Fibroblast of skin of right biceps (primary cell): ENCODE results near the gene TMEM164.
"Not testable (repeated sequence)": the region's sequence is repeated elsewhere in the genome, so short reads cannot be mapped to it uniquely, and the experiment has no call there.

Source experiments
- DNase-seq: peaks from one replicate; pipeline ENCODE4 v3.0.0-alpha.2; 2013

The TMEM164 gene

GRCh38 chrX:110002300-110003166, at the start of gene TMEM164:
Gene TMEM164 (plus strand): TSS chrX:110003114. CDS start chrX:110003775, 661 bp downstream.
- DNase-seq = peak; percentile 80

DNA sequence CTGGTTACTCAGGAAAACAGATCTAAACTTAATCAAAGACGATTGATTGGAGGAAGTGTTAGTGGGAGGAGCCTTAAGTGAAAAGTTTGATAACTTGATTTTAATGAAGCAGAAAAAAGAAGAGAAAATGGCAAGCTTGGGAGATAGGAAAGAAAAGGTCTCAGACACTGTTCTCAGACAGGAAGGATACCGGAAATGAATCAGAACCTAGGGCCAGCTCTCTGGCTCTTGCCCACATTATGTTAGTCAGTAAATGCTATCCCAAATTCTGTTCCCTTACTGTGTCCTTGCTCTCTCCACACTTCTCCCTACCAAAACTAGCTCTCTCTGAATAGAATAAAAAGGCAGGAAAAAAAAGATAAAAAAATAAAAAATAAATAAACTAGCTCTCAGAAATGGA, 48.6 kb upstream of the TMEM164 start:
- DNase-seq = peak; percentile 8

DNA sequence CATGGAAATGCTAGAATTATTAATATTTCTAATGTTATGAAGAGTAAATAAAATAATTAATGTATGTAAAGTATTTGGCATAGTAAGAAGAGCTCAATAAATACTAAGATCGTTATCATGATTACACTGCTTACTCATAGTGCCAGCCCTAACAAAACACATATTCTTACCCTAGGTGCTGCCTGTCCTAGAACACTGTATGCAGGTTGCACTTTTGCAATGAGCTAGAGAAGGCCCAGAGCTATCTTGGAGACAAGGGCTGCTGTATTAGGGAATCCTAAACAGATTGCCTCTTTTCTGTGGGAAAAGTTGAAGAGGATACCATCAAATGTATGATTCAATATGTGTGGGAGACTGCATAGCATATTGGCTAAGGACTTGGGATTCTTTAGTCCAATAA, 48.0 kb upstream of the TMEM164 start:
- no peak for DNase-seq

GRCh38 chrX:109958266-109958665, 44.6 kb upstream of the TMEM164 start:
- DNase-seq = no peak

DNA sequence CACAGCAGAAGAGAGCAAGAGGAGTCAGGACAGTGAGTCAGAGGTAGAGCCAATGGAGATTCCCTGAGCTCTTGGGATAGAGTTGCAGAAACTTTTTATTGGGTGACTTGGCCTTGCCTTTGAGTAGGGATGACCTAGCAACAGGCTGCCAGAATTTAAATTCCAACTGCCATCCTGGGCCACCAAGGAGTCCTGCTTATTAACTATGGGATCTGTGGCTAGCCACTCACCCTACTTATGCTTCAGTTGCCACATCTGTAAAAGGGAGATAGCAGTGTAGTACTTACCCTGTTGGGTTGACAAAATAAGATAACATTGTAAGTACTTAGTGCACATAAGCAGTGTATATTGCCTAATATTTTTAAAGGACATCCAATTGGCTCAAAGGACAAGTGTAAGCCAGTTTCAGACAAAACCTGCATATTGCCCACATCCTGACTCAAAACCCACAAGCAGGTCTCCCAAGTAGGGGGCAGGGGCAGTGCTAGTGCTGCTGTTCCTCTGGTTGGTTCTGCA, 43.5 kb upstream of the TMEM164 start:
- no peak for DNase-seq

DNA sequence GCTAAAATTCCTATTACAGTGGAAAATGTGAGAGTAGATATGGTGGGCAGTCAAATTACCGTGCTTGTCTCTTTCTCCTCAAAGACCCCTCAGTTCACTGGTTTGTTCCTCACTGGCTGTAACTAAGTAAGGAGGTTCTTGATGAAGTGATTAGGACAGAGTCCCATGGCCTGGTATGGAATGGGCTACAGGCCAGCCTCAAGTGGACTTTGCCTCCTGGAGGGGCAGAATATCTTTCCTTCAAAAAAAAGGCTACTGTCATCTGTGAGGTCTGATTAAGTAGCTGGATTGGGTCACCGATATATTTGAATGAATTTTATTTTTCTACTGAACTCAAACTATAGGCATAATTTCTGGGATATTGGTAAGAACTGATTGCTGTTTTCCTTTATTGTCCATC, 38.5 kb upstream of the TMEM164 start:
- DNase-seq = no peak

GRCh38 chrX:109966246-109966645, 36.7 kb upstream of the TMEM164 start:
- peak; percentile 1 for DNase-seq

DNA sequence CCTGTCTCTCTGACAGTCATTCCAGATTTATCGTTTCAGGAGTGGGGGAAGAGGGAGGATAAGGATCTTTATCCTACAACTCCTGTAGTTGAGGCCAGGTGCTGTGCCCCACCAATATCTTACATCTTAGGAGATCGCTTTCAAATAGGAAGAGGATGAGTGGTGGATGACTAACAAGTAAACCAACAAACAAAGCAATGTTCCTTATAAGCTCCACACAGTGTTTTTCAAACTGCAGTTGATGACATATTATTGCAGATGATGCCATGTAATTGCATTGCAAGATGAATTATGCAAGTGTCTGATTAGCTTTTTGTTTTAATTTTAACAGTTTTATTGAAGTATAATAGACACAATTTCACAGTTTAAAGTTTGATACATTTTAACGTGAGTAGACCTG, 35.8 kb upstream of the TMEM164 start:
- no peak for DNase-seq

DNA sequence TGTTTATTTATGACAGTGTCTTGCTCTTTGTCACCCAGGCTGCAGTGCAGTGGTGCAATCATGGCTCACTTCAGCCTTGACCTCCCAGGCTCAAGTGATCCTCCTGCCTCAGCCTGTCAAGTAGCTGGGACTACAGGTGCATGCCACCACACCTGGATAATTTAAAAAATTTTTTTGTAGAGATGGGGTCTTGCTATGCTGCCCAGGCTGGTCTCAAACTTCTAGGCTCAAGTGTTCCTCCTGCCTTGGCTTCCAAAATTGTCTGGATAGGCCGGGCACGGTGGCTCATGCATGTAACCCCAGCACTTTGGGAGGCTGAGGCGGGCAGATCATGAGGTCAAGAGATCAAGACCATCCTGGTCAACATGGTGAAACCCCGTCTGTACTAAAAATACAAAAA, 32.1 kb upstream of the TMEM164 start:
- DNase-seq = not testable (repeated sequence)

DNA sequence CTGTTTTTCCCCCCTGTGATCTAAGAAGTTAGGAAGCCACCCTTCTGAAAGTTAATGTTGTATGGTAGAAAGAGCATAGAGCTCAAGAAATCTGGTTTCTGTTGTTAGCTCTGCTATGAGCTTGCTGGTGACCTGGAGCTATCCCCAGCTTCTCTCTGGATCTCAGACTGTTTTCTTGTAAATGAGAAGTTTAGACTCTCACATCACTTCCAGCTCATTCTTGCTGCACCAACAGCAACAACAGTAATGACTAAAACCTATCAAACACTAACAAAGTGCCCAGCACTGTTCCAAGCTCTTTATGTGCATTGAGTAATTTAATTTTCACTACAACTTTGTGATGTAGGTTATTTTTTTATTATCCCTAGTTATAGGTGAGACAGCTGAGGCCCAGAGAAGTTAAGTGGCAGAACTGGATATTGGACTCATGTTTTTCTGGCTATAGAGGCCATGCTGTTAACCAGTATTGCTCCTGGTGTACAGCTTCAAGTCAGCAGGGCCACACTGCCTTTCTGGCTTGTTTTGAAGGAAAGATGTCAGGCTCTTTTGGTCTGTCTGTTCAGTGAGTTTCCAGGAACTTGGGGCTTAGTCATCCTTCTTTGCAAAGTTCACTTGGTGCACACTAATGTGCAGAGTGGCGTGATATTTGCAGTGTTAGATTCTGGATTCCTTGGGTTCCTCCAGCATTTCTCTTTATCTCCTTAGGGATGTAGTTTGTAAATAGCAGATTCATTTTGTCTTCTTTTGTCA, 27.8 kb upstream of the TMEM164 start:
- DNase-seq = peak; percentile 5

DNA sequence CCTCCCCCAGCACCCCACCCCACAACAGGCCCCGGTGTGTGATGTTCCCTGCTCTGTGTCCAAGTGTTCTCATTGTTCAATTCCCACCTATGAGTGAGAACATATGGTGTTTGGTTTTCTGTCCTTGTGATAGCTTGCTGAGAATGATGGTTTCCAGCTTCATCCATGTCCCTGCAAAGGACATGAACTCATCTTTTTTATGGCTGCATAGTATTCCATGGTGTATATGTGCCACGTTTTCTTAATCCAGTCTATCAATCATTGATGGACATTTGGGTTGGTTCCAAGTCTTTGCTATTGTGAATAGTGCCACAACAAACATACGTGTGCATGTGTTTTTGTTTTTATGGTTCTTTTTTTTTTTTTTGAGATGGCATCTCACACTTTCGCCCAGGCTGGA, 17.7 kb upstream of the TMEM164 start:
- DNase-seq = not testable (repeated sequence)

- no peak for DNase-seq
Measured at GRCh38 chrX:109987884-109988283, 15.0 kb upstream of the TMEM164 start.

DNA sequence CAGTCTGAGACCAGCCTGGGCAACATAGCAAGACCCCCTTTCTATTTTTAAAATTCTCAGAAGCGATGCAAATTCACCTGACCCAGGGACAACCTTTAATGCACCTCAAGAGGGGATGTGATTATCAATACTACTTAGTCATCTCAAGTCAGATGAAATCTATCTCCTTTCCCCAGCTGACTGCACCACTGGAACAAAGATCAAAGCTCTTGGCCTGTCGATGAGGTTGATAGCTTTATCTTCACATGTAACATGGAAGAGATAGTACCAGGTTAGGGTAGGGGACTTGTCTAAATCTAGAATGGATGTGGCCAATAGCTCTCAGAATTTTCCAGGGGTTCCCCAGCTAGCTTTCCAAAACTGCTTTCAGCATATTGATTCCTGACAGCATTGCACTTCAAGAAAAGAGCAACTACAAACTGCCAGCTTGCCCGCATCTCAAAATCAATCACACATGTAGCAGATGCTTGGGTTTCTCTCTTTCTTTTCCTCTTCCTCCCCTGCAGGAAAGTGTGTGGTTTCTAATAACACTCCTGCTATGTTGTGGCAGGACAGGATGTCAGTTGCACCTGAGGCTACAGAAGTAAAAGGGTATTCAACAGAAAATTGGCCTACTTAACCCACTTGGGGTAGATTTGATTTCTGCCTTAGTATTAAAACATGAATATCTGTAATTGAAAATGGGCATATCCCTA, 12.2 kb upstream of the TMEM164 start:
- DNase-seq = no peak

DNA sequence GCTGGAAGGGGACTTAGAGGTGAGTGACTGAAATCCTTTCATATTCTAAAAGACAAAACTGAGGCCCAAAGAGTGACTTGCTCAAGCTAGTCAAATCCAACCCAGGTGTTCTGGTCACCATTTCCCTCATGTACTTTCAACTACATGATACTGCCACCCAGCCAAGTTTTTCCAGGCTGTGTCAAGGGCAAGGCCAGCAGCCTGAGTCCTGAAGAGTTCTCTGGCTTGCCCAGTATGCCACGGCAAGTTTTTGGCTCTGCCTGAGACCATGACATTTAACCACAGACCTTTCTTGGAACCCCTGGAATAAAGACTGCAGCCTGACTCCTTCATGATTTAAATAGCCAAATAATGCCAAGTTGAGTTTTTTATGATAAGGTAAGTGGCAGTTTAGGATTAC, 10.7 kb upstream of the TMEM164 start:
- no peak for DNase-seq

DNA sequence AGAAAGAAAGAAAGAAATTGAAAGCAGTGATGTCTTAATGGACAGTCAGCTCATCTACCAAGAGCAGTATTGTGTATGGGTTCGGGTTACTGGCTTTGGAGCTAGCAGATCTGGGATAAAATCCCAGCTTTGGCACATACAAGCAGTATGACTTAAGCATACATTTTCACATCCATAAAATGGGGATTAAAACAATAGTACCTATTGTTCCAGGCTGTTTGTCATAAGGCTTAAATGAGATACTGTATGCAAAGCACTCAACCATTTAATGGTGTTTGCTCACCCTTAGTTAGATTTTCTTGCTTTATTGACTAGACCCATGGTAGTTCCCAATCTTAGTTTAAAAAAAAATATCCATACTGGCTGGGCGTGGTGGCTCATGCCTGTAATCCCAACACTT, 7.8 kb upstream of the TMEM164 start:
- DNase-seq = no peak

- no peak for DNase-seq
Measured at GRCh38 chrX:109997786-109998452, 5.0 kb upstream of the TMEM164 start.

DNA sequence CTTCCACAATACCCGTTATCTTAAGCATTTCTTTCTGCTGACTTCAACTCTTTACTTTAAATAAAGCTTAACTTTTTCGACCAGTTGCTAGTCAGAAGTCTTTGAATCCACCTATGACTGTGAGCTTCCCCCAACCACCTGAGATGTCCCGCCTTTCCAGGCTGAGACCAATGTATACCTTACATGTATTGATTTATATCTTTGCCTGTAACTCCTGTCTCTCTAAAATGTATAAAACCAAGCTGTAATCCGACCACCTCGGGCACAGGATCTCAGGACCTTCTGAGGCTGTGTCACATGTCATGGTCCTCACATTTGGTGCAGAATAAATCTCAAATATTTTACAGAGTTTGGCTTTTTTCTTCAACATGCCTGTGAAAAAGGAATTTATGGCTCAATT, 2.9 kb upstream of the TMEM164 start:
- DNase-seq = no peak

- DNase-seq = no peak
Measured at GRCh38 chrX:110000847-110001713, 1.8 kb upstream of the TMEM164 start.

DNA sequence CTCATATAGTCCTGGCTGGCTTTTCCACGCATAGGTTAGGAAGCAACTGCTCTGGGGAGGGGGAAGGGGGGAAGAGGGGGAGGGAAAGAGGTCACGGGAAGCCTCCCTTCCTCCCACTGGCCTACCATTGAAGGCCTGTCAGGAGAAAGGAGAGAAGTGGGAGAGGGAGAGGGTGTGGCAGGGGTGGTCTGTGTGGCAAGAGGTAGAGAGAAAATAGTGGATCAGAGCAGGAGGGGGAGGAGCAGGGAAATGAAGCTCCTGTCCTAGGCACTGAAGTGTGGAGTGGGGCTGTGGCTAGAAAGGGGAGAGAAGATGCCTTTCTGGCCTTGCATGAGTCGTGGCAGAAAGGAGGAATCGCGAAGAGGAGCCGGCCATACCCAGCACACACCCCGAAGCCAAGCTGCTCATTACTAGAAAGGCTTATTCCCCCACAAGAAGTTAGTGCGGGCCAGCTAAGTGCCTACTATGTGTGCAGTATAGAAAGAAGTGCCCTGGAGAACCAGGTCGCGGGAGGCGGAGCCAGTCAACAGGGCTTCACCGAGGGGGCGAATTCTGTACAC, 1.1 kb upstream of the TMEM164 start:
- DNase-seq = no peak

- DNase-seq = no peak
Measured at GRCh38 chrX:110003167-110004156, 548 bp downstream of the TMEM164 start.
